SU-DHL-6 (cell line): ENCODE measurements around the gene C7.

Experiments used
- H2AFZ ChIP-seq: fragments of 200-600 bp; sonication (generic); 2 replicates; pipeline ENCODE4 v1.6.1; 2014; ENCODE audit warnings: low read depth, mild to moderate bottlenecking, moderate library complexity, mixed read lengths, antibody characterized with exemption, low read length; ENCODE audit not compliant: severe bottlenecking
- H3F3A ChIP-seq: fragments of 200-600 bp; shearing (Covaris generic); 2 replicates; pipeline ENCODE4 v1.6.0; 2016; ENCODE audit warnings: antibody characterized with exemption, mild to moderate bottlenecking; ENCODE audit not compliant: insufficient read depth
- H3K27ac ChIP-seq: fragments of 200-600 bp; sonication (generic); 2 replicates; pipeline ENCODE4 v1.5.1; 2016; ENCODE audit warnings: low read depth, mild to moderate bottlenecking, low read length, moderate library complexity, mixed read lengths
- H3K27me3 ChIP-seq: fragments of 200-600 bp; sonication (generic), shearing (Covaris generic); 2 replicates; pipeline ENCODE4 v1.6.0; 2014; ENCODE audit warnings: mild to moderate bottlenecking, low read length
- H3K36me3 ChIP-seq: fragments of 200-600 bp; sonication (generic); 2 replicates; pipeline ENCODE4 v1.6.1; 2014; ENCODE audit warnings: mild to moderate bottlenecking, low read length, mixed read lengths
- H3K4me2 ChIP-seq: fragments of 300-600, 200-600 bp; shearing (Covaris generic), sonication (generic); 2 replicates; pipeline ENCODE4 v1.6.0; 2014; ENCODE audit warnings: low read length, low read depth, mild to moderate bottlenecking; ENCODE audit not compliant: poor library complexity, severe bottlenecking
- H3K4me3 ChIP-seq: fragments of 200-600 bp; sonication (generic); 2 replicates; pipeline ENCODE4 v1.5.1; 2014; ENCODE audit warnings: antibody characterized with exemption, low read length, mild to moderate bottlenecking, mixed read lengths; ENCODE audit not compliant: insufficient read depth, poor library complexity, severe bottlenecking
- H3K79me2 ChIP-seq: fragments of 200-600 bp; sonication (generic); 2 replicates; pipeline ENCODE4 v1.6.1; 2014; ENCODE audit warnings: mild to moderate bottlenecking, low read length, moderate library complexity; ENCODE audit not compliant: insufficient read depth
- H3K9ac ChIP-seq: fragments of 200-600 bp; sonication (generic); 2 replicates; pipeline ENCODE4 v1.7.0; 2014; ENCODE audit warnings: mild to moderate bottlenecking, low read length
- H3K9me2 ChIP-seq: fragments of 200-600 bp; sonication (generic); replicated peaks from 2 replicates; pipeline ENCODE4 v1.6.1; 2014; ENCODE audit warnings: low read length; ENCODE audit not compliant: insufficient read depth
- H3K9me3 ChIP-seq: fragments of 200-600 bp; sonication (generic); 2 replicates; pipeline ENCODE4 v1.6.1; 2014; ENCODE audit warnings: low read length, mixed read lengths; ENCODE audit not compliant: insufficient read depth
- H4K20me1 ChIP-seq: fragments of 200-600 bp; sonication (generic); 2 replicates; pipeline ENCODE4 v1.6.1; 2014; ENCODE audit warnings: low read depth, mild to moderate bottlenecking, antibody characterized with exemption, low read length, moderate library complexity, mixed read lengths
- CTCF ChIP-seq: fragments of 200-600 bp; sonication (generic); IDR thresholded peaks from one replicate; pipeline ENCODE4 v1.5.1; 2017; ENCODE audit warnings: antibody characterized with exemption, mild to moderate bottlenecking, low read length, moderate library complexity; ENCODE audit not compliant: insufficient read depth, poor library complexity, severe bottlenecking
- EZH2phosphoT487 ChIP-seq: fragments of 200-600 bp; sonication (generic), shearing (Covaris generic); conservative IDR thresholded peaks from 2 replicates; pipeline ENCODE4 v1.6.1; 2018; ENCODE audit warnings: mild to moderate bottlenecking, antibody characterized with exemption, low read length, moderate library complexity, mixed read lengths

The C7 gene

GRCh38 chr5:40914835-40915234 is 5.5 kb downstream of the C7 start:
- no peak overlapping the region for H3K9ac ChIP-seq
- TF ChIP-seq CTCF = no peak
- no peak for TF ChIP-seq EZH2phosphoT487
- H3K27me3 ChIP-seq = no peaks in the 10 kb centered on the region
- no peak overlapping the region for H3K27ac ChIP-seq
- no peaks in the 10 kb centered on the region for H3K79me2 ChIP-seq
- no peaks in the 10 kb centered on the region for H3K9me3 ChIP-seq
- H3K9me2 ChIP-seq = no peaks in the 10 kb centered on the region
- no peaks in the 10 kb centered on the region for H3F3A ChIP-seq
- H3K4me2 ChIP-seq = no peak overlapping the region
- no peak overlapping the region for H3K4me3 ChIP-seq
- no peaks in the 10 kb centered on the region for H3K36me3 ChIP-seq
- no peaks in the 10 kb centered on the region for H4K20me1 ChIP-seq
- no peak overlapping the region for H2AFZ ChIP-seq

GRCh38 chr5:40915341-40915926 is 6.1 kb downstream of the C7 start:
- H3K4me2 ChIP-seq = no peak overlapping the region
- no peak overlapping the region for H2AFZ ChIP-seq
- no peak overlapping the region for H3K4me3 ChIP-seq
- no peaks in the 10 kb centered on the region for H3K27me3 ChIP-seq
- no peaks in the 10 kb centered on the region for H3K9me3 ChIP-seq
- no peaks in the 10 kb centered on the region for H3F3A ChIP-seq
- H3K9me2 ChIP-seq = no peaks in the 10 kb centered on the region
- H3K27ac ChIP-seq = no peak overlapping the region
- no peak for TF ChIP-seq EZH2phosphoT487
- no peak for TF ChIP-seq CTCF
- no peaks in the 10 kb centered on the region for H3K36me3 ChIP-seq
- H3K79me2 ChIP-seq = no peaks in the 10 kb centered on the region
- H4K20me1 ChIP-seq = no peaks in the 10 kb centered on the region
- H3K9ac ChIP-seq = no peak overlapping the region

GRCh38 chr5:40916226-40916625 is 6.9 kb downstream of the C7 start:
- no peak overlapping the region for H3K9ac ChIP-seq
- H3K27me3 ChIP-seq = no peaks in the 10 kb centered on the region
- no peaks in the 10 kb centered on the region for H4K20me1 ChIP-seq
- H3K36me3 ChIP-seq = no peaks in the 10 kb centered on the region
- TF ChIP-seq CTCF (no peak), EZH2phosphoT487 (no peak)
- H2AFZ ChIP-seq = no peak overlapping the region
- H3K27ac ChIP-seq = no peak overlapping the region
- H3K79me2 ChIP-seq = no peaks in the 10 kb centered on the region
- no peaks in the 10 kb centered on the region for H3K9me3 ChIP-seq
- no peak overlapping the region for H3K4me2 ChIP-seq
- no peaks in the 10 kb centered on the region for H3F3A ChIP-seq
- no peaks in the 10 kb centered on the region for H3K9me2 ChIP-seq
- H3K4me3 ChIP-seq = no peak overlapping the region
